Measurements from ENCODE around the gene HOXB8.

The HOXB8 gene

GRCh38 chr17:48571024-48571818 is 43.9 kb downstream of the HOXB8 start:
- TF ChIP-seq CTCF (IDR thresholded peaks at IDR 0.05): no peak

- no peak for TF ChIP-seq CTCF (IDR thresholded peaks at IDR 0.05)
Observed at GRCh38 chr17:48570325-48571023, 44.6 kb downstream of the HOXB8 start.

GRCh38 chr17:48569674-48570324 is 45.3 kb downstream of the HOXB8 start:
- TF ChIP-seq CTCF (IDR thresholded peaks at IDR 0.05): no peak

GRCh38 chr17:48569240-48569582 is 45.9 kb downstream of the HOXB8 start:
- TF ChIP-seq CTCF (IDR thresholded peaks at IDR 0.05): no peak

GRCh38 chr17:48568499-48569239 is 46.4 kb downstream of the HOXB8 start:
- no peak for TF ChIP-seq CTCF (IDR thresholded peaks at IDR 0.05)

GRCh38 chr17:48567646-48568354 is 47.3 kb downstream of the HOXB8 start:
- TF ChIP-seq CTCF (IDR thresholded peaks at IDR 0.05): no peak

- TF ChIP-seq CTCF (IDR thresholded peaks at IDR 0.05): no peak
Observed at GRCh38 chr17:48567209-48567608, 47.9 kb downstream of the HOXB8 start.

Measured in LNCAP (cell line).